Activated CD8-positive, alpha-beta memory T cell treated with anti-CD3 and anti-CD28 coated beads for 48 hours (primary cell): ENCODE measurements around the gene NDN.
"Not testable (repeated sequence)": the region's sequence is repeated elsewhere in the genome, so short reads cannot be mapped to it uniquely, and the experiment has no call there.

Experiments used
- DNase-seq, 3 experiments: peaks; one replicate each; pipeline ENCODE4 v3.0.0-alpha.2; 2020; ENCODE audit warnings: low read depth in 2 of 3, low spot score in 2 of 3

The NDN gene, protein sequence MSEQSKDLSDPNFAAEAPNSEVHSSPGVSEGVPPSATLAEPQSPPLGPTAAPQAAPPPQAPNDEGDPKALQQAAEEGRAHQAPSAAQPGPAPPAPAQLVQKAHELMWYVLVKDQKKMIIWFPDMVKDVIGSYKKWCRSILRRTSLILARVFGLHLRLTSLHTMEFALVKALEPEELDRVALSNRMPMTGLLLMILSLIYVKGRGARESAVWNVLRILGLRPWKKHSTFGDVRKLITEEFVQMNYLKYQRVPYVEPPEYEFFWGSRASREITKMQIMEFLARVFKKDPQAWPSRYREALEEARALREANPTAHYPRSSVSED

DNA sequence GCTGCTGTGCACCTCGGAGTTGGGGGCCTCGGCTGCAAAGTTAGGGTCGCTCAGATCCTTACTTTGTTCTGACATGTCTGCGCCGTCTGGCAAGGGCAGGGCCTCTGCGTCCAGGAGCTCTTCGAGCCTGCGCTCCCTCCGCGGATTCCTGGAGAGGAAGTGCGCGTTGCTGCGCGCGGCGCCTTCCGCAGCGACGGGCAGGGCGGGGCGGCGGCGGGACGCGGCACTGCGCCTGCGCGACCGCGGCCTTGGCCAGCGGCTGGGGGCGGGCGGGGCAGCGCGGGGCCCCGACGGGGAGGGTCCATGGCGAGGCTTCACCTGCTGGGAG is at the start of gene NDN:
NDN (minus strand) TSS at position 163 of the 328 bp plus-strand sequence; CDS start at position 75, 88 bp downstream.
- peak in 1 of 3 experiments; percentile 2 for DNase-seq

DNA sequence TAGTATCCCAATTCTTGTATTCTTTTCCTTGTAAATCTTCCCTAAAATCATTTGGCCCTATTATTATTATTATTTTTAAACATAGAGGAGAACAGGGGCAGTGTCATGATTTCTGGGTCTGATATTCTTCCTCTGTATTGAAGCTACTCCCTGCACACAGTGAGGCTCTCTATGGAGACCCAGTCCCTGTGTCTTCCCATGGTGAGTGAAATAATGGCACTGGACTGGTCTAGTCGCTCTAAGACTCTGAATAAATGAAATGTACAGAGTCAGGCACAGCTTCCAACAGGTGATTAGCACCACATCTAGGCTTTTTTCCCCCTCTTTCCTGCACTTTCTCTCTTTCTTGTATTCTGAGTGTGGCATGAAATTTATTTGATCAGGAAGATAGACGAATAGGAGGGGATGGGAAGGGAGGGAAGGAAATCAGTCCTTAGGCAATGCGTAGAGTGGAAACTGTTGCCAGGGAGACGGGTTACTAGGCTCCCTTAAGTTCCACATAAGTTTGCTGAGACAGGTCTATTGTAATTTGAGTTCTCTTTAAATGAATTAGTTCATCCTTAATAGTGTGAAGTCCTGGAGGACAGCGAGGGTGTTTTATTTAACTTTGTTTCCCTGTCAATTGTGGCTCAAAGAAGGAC is 49.0 kb upstream of the NDN start:
- no peak for DNase-seq

DNA sequence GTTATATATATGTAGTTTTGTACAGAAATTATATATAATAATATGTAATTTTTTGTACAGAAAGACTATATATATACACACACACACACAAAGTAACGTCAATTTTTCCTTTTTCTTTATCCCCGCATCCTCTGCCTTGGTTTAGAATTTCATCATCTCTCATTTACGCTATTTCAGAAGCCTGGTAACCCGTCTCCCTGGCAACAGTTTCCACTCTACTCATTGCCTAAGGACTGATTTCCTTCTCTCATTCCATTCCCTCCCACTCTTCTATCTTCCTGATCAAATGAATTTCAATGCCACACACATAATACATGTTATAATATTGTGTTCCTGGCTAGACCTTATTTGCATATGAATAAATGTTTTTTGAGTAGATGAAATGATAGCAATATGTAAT is 47.8 kb upstream of the NDN start:
- DNase-seq: no peak

DNA sequence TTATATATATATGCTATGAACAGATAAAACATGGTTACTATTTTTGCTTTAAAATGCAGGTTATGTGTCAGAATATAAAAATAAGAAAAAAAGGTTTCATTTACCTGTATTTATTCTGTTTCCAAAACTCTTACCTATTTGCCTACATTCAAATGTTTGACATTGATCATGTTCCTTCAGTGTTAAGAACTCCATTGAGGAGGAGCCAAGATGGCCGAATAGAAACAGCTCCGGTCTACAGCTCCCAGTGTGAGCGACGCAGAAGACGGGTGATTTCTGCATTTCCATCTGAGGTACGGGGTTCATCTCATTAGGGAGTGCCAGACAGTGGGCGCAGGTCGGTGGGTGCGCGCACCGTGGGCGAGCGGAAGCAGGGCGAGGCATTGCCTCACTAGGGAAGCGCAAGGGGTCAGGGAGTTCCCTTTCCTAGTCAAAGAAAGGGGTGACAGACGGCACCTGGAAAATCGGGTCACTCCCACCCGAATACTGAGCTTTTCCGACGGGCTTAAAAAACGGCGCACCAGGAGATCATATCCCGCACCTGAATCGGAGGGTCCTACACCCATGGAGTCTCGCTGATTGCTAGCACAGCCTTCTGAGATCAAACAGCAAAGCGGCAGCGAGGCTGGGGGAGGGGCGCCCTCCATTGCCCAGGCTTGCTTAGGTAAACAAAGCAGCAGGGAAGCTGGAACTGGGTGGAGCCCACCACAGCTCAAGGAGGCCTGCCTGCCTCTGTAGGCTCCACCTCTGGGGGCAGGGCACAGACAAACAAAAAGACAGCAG is 27.0 kb upstream of the NDN start:
- not testable (repeated sequence) for DNase-seq

DNA sequence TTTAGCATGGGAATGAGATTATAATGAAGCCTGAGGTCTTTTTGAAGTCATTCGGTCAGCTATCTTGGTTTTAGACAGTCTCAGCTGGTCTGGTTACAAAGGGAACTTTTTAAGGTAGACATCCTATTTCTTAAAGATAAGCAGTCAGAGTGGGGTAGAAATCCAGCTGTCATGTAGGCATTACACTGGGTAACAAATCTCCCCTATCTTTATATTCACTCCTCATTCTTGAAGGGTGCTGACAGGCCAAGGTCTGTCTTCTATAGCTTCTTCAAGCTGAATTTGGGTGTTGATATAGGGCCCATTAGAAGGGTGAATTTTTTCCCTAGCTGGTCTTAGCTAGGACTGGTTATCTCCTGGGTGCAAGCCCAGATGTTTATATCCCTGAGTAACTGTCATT is 21.2 kb upstream of the NDN start:
- DNase-seq: no peak

DNA sequence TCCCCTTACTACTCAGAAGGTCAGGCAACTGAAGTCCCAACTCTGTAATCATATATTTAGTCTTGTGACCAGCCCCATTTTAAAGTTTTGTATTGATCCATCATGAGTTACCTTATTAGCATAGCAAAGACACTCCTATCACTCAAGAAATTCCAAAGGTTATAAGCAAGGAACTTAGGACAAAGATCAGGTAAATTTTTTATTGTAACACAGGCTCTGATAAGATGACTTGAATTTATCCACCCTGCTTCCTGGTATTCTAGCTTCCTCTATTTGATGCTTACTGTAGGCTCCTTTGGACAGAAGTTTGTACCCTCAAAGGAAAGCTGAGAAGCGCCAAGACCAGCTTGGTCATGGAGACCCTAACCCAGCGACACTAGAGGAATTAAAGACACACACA is 8.2 kb upstream of the NDN start:
- no peak for DNase-seq

DNA sequence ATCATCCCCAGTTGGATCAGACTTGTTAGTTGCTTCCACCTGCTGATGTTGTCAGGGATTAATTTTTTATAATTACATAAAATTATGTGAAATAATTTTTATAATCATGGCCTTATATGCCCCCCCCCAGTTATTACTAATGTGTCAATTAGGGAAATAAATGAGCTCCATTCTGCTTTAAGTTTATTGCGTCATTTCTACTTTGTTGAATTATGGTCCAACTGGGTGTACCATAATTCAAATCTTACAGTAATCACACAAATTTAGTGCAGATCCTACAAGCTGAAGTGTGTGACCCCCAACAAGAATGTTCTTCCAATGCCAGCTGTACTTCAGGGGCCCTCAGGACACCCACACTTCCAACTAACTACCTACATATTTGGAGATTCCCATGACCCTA is 7.5 kb upstream of the NDN start:
- no peak for DNase-seq

DNA sequence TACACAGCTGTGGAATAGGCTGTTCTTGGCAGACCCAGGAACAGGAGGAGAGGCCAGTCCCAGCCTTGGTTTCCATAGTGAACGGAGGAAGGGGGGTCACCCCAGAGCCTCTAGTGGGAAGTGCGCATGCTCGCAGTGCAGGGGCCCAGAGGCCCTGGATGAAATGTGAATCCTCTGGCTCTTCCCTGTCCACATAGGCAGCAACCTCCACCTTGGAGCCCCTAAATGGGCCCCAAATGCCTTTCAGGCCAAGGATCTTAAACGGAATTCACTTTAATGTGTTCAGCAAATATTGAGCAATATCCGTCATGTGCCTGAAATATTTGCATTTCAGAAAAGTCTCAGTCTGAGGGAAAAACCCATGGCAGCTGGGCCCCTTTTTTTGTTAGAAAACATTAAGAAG is 3.3 kb upstream of the NDN start:
- DNase-seq: no peak

DNA sequence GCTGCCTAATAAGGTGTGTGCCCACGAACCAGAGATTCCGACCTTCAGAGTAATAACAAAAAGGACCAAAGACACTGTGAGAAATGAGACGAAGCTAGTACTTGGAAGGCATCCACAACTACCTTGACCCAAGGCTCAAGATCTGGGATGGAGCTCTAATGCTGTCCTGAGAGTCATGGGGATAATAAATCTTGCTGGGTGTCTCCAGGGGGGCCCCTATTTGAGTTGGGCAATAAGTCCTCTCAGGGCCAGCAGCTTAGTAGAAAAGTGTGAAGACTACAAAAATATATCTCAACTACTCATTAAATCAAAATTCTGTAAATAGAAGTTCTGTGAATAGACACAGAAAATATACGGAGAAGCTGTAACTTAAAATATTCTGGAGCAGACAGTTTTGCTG is 2.9 kb upstream of the NDN start:
- no peak for DNase-seq

DNA sequence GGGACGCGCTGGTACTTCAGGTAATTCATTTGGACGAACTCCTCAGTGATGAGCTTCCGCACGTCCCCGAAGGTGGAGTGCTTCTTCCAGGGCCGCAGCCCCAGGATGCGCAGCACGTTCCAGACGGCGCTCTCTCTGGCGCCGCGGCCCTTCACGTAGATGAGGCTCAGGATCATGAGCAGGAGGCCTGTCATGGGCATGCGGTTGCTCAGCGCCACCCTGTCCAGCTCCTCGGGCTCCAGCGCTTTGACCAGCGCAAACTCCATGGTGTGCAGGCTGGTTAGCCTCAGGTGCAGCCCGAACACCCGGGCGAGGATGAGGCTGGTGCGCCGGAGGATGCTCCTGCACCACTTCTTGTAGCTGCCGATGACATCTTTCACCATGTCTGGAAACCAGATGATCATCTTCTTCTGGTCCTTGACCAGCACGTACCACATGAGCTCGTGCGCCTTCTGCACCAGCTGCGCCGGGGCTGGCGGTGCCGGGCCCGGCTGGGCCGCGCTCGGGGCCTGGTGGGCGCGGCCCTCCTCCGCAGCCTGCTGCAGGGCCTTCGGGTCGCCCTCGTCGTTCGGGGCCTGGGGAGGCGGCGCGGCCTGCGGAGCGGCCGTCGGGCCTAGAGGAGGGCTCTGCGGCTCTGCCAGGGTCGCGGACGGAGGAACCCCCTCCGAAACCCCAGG is 501 bp downstream of the NDN start:
- no peak for DNase-seq

DNA sequence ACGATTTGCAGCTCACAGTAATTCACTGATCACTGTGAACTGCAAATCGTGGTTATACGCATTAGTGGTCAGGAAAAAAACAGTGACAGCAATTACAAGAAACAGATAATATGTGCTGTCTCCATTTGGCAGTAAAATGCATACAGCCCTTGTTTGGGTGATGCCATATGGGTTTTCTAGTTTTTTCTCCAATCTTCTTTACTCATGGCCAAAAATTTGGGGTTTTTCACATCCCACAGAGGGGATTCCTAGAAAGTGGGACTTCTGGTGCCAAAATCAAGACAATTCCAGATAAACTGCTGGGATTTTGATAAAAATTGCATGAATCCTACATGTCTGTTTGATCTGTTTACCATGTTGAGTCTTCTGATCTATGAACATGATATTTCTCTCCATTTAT is 15.6 kb downstream of the NDN start:
- DNase-seq: no peak

DNA sequence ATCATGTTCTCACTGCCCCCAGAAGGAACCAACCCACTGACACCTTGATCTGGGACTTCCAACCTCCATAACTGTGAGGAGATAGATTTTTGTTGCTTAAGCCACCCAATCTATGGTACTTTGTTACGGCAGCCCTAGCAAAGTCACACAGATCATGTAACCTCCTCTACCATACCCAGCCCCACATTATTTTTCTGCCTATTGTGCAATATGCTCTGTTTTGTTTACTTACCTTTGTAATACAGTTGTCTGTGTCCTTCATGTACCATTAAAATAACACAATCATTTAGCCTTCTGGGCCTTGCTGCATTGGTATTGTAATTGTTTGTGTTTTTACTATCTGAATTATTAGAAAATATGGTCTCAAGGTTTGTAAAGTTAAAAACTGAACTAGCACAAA is 16.1 kb downstream of the NDN start:
- no peak for DNase-seq

DNA sequence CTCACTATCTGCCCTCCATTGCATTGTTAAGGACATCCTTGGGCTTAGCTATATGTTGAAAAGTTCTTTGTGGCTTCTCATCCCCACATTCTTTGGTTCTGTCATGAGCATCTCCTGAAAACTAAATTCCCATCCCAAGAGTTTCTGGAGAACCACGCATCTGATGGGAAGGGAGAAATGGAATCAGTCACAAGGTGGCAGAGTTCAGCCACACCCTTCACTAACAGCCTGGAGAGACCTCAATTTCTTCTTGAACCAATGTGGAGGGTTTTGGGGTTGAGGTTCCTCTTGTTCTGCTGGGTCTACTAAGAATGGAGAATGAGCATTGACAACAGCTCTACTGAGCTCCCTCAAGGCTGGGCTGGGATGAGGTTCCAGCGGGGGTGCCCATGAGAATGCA is 23.9 kb downstream of the NDN start:
- no peak for DNase-seq

DNA sequence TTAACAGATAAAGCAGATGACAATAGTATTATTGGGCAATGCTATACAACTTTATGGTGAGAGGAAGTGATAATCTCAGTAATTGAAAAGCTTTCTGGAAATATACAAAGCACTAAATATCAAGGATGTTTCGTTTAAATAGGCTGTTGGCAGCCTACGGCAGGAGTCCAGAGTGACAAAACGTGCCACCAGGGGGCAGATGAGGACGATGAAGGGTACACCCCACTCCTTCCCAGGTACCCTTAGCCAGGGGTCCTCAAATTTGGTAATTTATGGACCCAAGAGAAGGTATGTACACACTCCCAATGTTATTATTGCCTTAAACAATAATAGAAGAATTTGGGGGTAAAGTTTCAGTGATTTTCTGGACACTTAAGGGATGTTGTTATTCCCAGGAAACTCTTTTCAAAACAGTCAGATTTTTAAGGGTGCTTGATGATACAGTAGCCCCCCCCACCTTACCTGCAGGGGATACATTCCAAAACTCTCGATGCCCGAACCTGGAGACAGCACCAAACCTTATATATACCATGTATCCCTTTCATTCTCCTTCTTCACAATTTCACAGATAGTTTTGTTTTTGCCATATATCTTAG is 38.1 kb downstream of the NDN start:
- peak in 1 of 3 experiments; percentile 6 for DNase-seq

DNA sequence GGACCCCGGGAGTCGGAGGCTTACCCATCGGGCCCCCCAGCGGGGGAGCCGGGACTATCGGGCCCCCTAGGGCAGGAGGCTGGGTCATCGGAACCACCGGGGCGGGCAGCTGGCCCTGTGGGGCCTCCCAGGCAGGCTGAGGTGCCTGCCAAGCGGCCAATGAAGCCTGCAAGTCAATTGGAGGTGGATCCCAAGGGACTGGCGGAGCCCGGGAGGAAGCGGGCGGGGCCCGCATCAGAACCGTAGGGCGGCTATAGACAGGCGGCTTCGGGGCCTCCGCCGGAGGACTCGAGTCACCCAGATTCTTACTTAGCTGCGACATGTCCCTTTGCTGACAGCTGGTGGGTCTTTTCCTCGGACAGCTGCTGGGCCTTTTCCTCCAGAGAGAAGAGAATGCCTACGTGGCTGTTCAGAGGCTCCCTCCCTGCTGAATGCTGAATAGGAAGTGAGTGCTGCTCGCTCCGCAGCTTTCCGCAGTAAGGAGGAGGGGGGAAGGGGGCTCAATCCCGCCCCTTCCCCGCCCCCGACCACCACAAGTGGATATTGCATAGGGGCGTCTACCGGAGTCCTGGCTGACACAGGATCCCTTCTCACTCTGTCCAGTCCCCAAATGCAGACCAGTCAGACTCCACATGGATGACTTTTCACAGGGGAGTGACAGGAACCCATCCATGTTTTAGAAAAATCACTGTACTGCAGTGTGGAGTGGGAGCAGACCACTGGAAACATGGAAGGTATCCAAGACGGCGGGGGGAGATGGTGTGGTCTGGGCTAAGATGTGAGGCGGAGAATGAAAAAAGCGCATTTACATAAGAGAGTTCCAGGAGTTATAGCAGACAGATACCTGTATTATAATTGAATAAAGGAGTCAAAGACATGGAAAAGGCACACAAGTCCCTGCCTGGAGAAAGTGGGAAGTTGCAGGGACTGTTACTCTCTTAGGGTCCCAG is 39.4 kb downstream of the NDN start, which contains the start of gene MAGEL2:
MAGEL2 (minus strand) TSS at position 447 of the 950 bp plus-strand sequence; CDS start at position 322, 125 bp downstream.
- DNase-seq: no peak

DNA sequence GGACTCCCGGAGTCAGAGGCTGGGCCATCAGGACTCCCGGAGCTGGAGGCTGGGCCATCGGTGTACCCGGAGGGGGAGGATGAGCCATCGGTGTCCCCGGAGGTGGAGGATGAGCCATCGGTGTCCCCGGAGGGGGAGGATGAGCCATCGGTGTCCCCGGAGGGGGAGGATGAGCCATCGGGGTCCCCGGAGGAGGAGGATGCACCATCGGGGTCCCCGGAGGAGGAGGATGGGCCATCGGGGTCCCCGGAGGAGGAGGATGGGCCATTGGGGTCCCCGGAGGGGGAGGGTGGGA is 40.2 kb downstream of the NDN start:
- DNase-seq: no peak

DNA sequence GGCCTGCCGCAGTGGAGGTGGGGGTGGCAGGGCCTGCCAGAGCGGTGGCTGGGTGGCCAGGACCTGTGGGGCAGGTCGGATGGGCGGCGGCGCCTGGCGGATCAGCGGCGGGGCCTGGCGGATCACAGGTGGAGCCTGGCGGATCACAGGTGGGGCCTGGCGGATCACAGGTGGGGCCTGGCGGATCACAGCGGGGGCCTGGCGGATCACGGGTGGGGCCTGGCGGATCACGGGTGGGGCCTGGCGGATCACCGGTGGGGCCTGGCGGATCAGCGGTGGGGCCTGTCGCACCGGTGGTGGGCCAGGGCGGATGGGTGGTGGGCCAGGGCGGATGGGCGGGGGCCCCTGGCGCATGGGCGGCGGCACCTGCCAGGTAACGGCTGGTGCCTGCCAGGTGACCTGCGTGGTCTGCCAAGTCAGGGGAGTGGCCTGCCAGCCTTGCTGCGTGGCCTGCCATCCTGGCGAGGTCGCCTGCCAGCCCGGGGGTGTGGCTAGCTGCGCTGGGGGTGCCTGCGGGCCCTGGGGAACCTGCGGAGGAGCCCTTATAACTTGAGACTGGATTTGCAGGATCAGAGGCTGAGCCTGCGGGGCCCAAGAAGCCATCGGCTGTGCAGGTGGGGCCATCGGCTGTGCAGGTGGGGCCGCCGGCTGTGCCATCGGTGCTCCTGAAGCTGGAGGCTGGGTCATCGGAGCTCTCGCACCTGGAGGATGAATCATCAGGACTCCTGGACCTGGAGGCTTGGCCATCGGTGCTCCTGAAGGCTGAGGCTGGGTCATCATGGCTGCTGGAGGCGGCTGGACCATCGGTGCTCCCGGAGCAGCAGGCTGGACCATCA is 40.7 kb downstream of the NDN start:
- DNase-seq: no peak

DNA sequence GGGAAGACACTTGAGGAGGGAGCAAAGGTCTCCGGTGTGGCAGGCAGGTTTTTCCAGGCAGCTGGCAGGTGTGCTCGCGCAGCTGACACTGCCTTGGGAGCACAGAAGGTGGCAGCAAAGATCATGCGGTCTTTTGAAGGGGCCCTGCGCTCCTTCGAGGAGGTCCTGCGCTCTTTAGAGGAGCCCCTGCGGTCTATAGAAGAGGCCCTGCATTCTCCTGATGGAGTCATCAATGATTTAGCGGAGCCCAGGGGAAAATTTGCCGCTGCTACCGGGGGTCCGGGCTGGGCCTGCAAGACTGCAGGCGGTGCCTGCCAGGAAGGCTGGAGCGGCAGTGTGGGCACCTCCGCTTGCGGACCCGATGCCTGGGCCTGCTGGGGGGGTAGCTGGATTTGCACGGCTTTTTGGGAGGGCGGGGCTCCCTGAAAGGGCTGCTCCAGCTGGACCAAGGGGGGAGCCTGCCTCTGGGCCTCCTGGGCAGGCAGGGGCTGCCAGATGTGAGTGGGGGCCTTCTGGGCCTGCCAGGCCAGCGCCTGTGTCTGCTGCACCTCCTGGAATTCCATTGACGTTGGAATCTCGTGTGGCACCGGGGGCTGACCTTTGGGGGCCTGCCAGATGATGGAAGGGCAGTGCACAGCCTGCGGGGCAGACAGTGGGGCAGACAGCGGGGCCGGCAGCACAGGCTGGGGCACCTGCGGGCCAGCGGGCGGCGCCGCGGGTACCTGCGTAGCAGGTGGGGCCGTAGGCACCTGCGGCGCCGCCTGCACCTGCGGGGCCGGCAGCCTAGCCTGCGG is 41.5 kb downstream of the NDN start:
- DNase-seq: no peak

DNA sequence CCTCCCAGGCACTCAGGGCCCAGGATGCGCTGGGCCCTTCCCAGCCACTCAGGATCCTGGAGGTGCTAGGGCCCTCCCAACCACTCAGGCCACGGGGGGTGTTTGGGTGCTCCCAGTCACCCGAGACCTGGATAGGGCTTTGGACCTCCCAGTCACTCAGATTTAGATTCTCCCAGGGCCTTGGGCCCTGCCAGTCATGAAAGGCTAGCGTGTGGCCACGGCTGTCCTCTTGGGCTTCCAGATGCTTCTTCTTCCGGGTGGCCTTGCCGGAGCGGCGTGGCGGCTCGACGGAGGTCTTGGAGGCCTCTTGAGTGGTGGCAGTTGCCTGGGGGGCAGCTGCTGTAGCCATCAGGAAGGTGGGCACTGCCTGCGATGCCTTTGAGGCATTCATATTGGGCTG is 42.3 kb downstream of the NDN start:
- no peak for DNase-seq
